Measurements from ENCODE around the gene MCUB. TPM values are rescaled to one million over a fixed set of nuclear protein-coding genes. Genes with fewer than 3 reads are reported as not detected.

Gene MCUB
- total RNA-seq, 5 donors from 2014 or later (not counting 1 experiment from before 2014, with no cell fraction given) = 88.9 to 139 (median 122) TPM

GRCh38 chr4:109616243-109616642, 56.2 kb downstream of the MCUB start:
- peaks cover 43% of the 10 kb centered on the region for H3K36me3 Mint-ChIP-seq
- Histone ChIP-seq H3K9me3 (no peaks in the 10 kb centered on the region), H3K36me3 (ENCODE audit: control insufficient read depth in 2 of 2, extremely low read depth in 1 of 2, insufficient read depth in 1 of 2, low read length in 1 of 2) (peaks cover 0 to 3% of the 10 kb centered on the region in 2 donors), H3K4me1 (ENCODE audit: control insufficient read depth in 1 of 2, extremely low read depth in 1 of 2, insufficient read depth in 2 of 2, low read length in 2 of 2) (peaks cover 0 to 8% of the 10 kb centered on the region in 2 experiments), H3K27ac (ENCODE audit: low read length) (no peak overlapping the region), H3K4me3 (ENCODE audit: control insufficient read depth in 1 of 2, extremely low read depth in 1 of 2, low read length in 1 of 2) (no peak overlapping the region), H3K27me3 (replicated peaks in 1 of 2; ENCODE audit: control insufficient read depth in 2 of 2, extremely low read depth in 1 of 2, insufficient read depth in 2 of 2, low read length in 1 of 2) (no peaks in the 10 kb centered on the region)
- CTCF ChIA-PET = no interaction called here
- no peaks in the 10 kb centered on the region for H3K27me3 Mint-ChIP-seq
- DNase-seq = no peak
- no peak overlapping the region for H3K27ac Mint-ChIP-seq
- POLR2A ChIA-PET = interaction anchor here (0.5 to 1.0 kb wide), 3 partner anchors 32 to 246 kb away, joined by 3 to 5 read pairs (median 3); no protein-coding TSS in a partner anchor
- H3K9me3 Mint-ChIP-seq = peaks cover 0 to 3% (median 0%) of the 10 kb centered on the region in 3 donors
- no peak for ATAC-seq (replicated peaks in 1 of 4)
- no CpG with 5 or more reads among the region's 1 CpG for WGBS (ENCODE audit: insufficient coverage)
- H3K4me3 Mint-ChIP-seq = no peak overlapping the region
- peaks cover 76 to 84% (median 83%) of the 10 kb centered on the region in 3 donors for H3K4me1 Mint-ChIP-seq

GRCh38 chr4:109622626-109623025, 62.6 kb downstream of the MCUB start:
- H3K27me3 Mint-ChIP-seq = no peaks in the 10 kb centered on the region
- H3K36me3 ChIP-seq (ENCODE audit: control insufficient read depth in 2 of 2, extremely low read depth in 1 of 2, insufficient read depth in 1 of 2, low read length in 1 of 2) = peaks cover 5 to 8% of the 10 kb centered on the region in 2 donors
- H3K27ac Mint-ChIP-seq = no peak overlapping the region
- DNase-seq = no peak
- no peaks in the 10 kb centered on the region for H3K9me3 ChIP-seq
- H3K4me1 Mint-ChIP-seq = peaks cover 66 to 81% (median 73%) of the 10 kb centered on the region in 3 donors
- H3K27ac ChIP-seq (ENCODE audit: low read length) = no peak overlapping the region
- WGBS (ENCODE audit: insufficient coverage) = 100% methylated on average over 5 of the region's 7 CpGs
- ATAC-seq (replicated peaks in 1 of 4) = no peak
- no peaks in the 10 kb centered on the region for H3K9me3 Mint-ChIP-seq
- no peaks in the 10 kb centered on the region for H3K27me3 ChIP-seq (replicated peaks in 1 of 2; ENCODE audit: control insufficient read depth in 2 of 2, extremely low read depth in 1 of 2, insufficient read depth in 2 of 2, low read length in 1 of 2)
- H3K4me1 ChIP-seq (ENCODE audit: control insufficient read depth in 1 of 2, extremely low read depth in 1 of 2, insufficient read depth in 2 of 2, low read length in 2 of 2) = peaks cover 0 to 5% of the 10 kb centered on the region in 2 experiments
- H3K36me3 Mint-ChIP-seq = peaks cover 33% of the 10 kb centered on the region
- ChIA-PET POLR2A (no interaction called here), CTCF (no interaction called here)
- H3K4me3 ChIP-seq (ENCODE audit: control insufficient read depth in 1 of 2, extremely low read depth in 1 of 2, low read length in 1 of 2) = no peak overlapping the region
- no peak overlapping the region for H3K4me3 Mint-ChIP-seq

- Histone ChIP-seq H3K27ac (ENCODE audit: low read length) (no peak overlapping the region), H3K4me1 (ENCODE audit: control insufficient read depth in 1 of 2, extremely low read depth in 1 of 2, insufficient read depth in 2 of 2, low read length in 2 of 2) (peaks cover 0 to 9% of the 10 kb centered on the region in 2 experiments), H3K9me3 (no peaks in the 10 kb centered on the region), H3K4me3 (ENCODE audit: control insufficient read depth in 1 of 2, extremely low read depth in 1 of 2, low read length in 1 of 2) (no peak overlapping the region), H3K27me3 (replicated peaks in 1 of 2; ENCODE audit: control insufficient read depth in 2 of 2, extremely low read depth in 1 of 2, insufficient read depth in 2 of 2, low read length in 1 of 2) (no peaks in the 10 kb centered on the region), H3K36me3 (ENCODE audit: control insufficient read depth in 2 of 2, extremely low read depth in 1 of 2, insufficient read depth in 1 of 2, low read length in 1 of 2) (peaks cover 5 to 8% of the 10 kb centered on the region in 2 donors)
- Mint-ChIP-seq H3K4me1 (peaks cover 70 to 85% (median 73%) of the 10 kb centered on the region in 3 donors), H3K27me3 (no peaks in the 10 kb centered on the region), H3K27ac (no peak overlapping the region), H3K36me3 (peaks cover 28% of the 10 kb centered on the region), H3K4me3 (no peak overlapping the region), H3K9me3 (no peaks in the 10 kb centered on the region)
- ATAC-seq (replicated peaks in 1 of 4) (no peak), DNase-seq (no peak)
- ChIA-PET CTCF (no interaction called here), POLR2A (no interaction called here)
- WGBS (ENCODE audit: insufficient coverage) = 100% methylated on average over 1 of the region's 2 CpGs
Measured at GRCh38 chr4:109624536-109624935, 64.5 kb downstream of the MCUB start.

GRCh38 chr4:109627361-109627760, 67.3 kb downstream of the MCUB start:
- Histone ChIP-seq H3K4me3 (ENCODE audit: control insufficient read depth in 1 of 2, extremely low read depth in 1 of 2, low read length in 1 of 2) (no peak overlapping the region), H3K27me3 (replicated peaks in 1 of 2; ENCODE audit: control insufficient read depth in 2 of 2, extremely low read depth in 1 of 2, insufficient read depth in 2 of 2, low read length in 1 of 2) (no peaks in the 10 kb centered on the region), H3K27ac (ENCODE audit: low read length) (no peak overlapping the region), H3K4me1 (ENCODE audit: control insufficient read depth in 1 of 2, extremely low read depth in 1 of 2, insufficient read depth in 2 of 2, low read length in 2 of 2) (peaks cover 7 to 14% of the 10 kb centered on the region in 2 experiments), H3K9me3 (no peaks in the 10 kb centered on the region), H3K36me3 (ENCODE audit: control insufficient read depth in 2 of 2, extremely low read depth in 1 of 2, insufficient read depth in 1 of 2, low read length in 1 of 2) (peaks cover 5 to 8% of the 10 kb centered on the region in 2 donors)
- ATAC-seq (replicated peaks in 1 of 4) (no peak), DNase-seq (no peak)
- CTCF ChIA-PET = no interaction called here
- H3K4me3 Mint-ChIP-seq = peak overlapping the region in 1 of 3 donors; percentile 17
- peaks cover 70 to 89% (median 78%) of the 10 kb centered on the region in 3 donors for H3K4me1 Mint-ChIP-seq
- H3K36me3 Mint-ChIP-seq = peaks cover 26% of the 10 kb centered on the region
- WGBS (ENCODE audit: insufficient coverage) = 100% methylated on average over 2 of the region's 4 CpGs
- H3K27ac Mint-ChIP-seq = peak overlapping the region in 1 of 2 donors; percentile 66
- POLR2A ChIA-PET = interaction anchor here (0.6 to 1.0 kb wide), 2 partner anchors 15 to 26 kb away, joined by 3 to 4 read pairs; no protein-coding TSS in a partner anchor
- H3K27me3 Mint-ChIP-seq = no peaks in the 10 kb centered on the region
- H3K9me3 Mint-ChIP-seq = no peaks in the 10 kb centered on the region

GRCh38 chr4:109629775-109630174, 69.7 kb downstream of the MCUB start:
- peaks cover 7 to 14% of the 10 kb centered on the region in 2 experiments for H3K4me1 ChIP-seq (ENCODE audit: control insufficient read depth in 1 of 2, extremely low read depth in 1 of 2, insufficient read depth in 2 of 2, low read length in 2 of 2)
- no peaks in the 10 kb centered on the region for H3K27me3 Mint-ChIP-seq
- no peak overlapping the region for H3K27ac Mint-ChIP-seq
- no peaks in the 10 kb centered on the region for H3K36me3 ChIP-seq (ENCODE audit: control insufficient read depth in 2 of 2, extremely low read depth in 1 of 2, insufficient read depth in 1 of 2, low read length in 1 of 2)
- DNase-seq (no peak), ATAC-seq (replicated peaks in 1 of 4) (no peak)
- no peaks in the 10 kb centered on the region for H3K27me3 ChIP-seq (replicated peaks in 1 of 2; ENCODE audit: control insufficient read depth in 2 of 2, extremely low read depth in 1 of 2, insufficient read depth in 2 of 2, low read length in 1 of 2)
- CTCF ChIA-PET = interaction anchor here in 1 of 2 donors (0.7 to 1.9 kb wide), 2 partner anchors 19 to 163 kb away, joined by 3 to 5 read pairs; no protein-coding TSS in a partner anchor
- no peak overlapping the region for H3K4me3 ChIP-seq (ENCODE audit: control insufficient read depth in 1 of 2, extremely low read depth in 1 of 2, low read length in 1 of 2)
- no peaks in the 10 kb centered on the region for H3K9me3 Mint-ChIP-seq
- H3K4me3 Mint-ChIP-seq = no peak overlapping the region
- WGBS (ENCODE audit: insufficient coverage) = 100% methylated on average over 1 of the region's 4 CpGs
- H3K36me3 Mint-ChIP-seq = peaks cover 17% of the 10 kb centered on the region
- no peaks in the 10 kb centered on the region for H3K9me3 ChIP-seq
- POLR2A ChIA-PET = interaction anchor here in 1 of 2 donors (0.5 to 0.7 kb wide), 2 partner anchors 11 to 82 kb away, joined by 3 to 4 read pairs; no protein-coding TSS in a partner anchor
- no peak overlapping the region for H3K27ac ChIP-seq (ENCODE audit: low read length)
- H3K4me1 Mint-ChIP-seq = peaks cover 60 to 76% (median 65%) of the 10 kb centered on the region in 3 donors

GRCh38 chr4:109631532-109632108, 71.6 kb downstream of the MCUB start:
- peaks cover 0 to 3% of the 10 kb centered on the region in 2 donors for H3K36me3 ChIP-seq (ENCODE audit: control insufficient read depth in 2 of 2, extremely low read depth in 1 of 2, insufficient read depth in 1 of 2, low read length in 1 of 2)
- H3K27me3 ChIP-seq (replicated peaks in 1 of 2; ENCODE audit: control insufficient read depth in 2 of 2, extremely low read depth in 1 of 2, insufficient read depth in 2 of 2, low read length in 1 of 2) = no peaks in the 10 kb centered on the region
- Mint-ChIP-seq H3K27ac (peak overlapping the region; percentile 75 to 82), H3K4me3 (peak overlapping the region in 2 of 3 donors; percentile 43 to 47), H3K36me3 (peaks cover 29% of the 10 kb centered on the region), H3K4me1 (peaks cover 67 to 76% (median 69%) of the 10 kb centered on the region in 3 donors), H3K9me3 (no peaks in the 10 kb centered on the region), H3K27me3 (no peaks in the 10 kb centered on the region)
- ChIA-PET CTCF (interaction anchor here (0.5 to 1.9 kb wide), 6 partner anchors 11 to 70 kb away, joined by 3 to 7 read pairs (median 5); no protein-coding TSS in a partner anchor), POLR2A (interaction anchor here (0.6 to 0.8 kb wide), 4 partner anchors 14 to 338 kb away, joined by 3 to 9 read pairs (median 6); no protein-coding TSS in a partner anchor)
- H3K27ac ChIP-seq (ENCODE audit: low read length) = no peak overlapping the region
- DNase-seq (peak in 6 of 35 experiments; percentile 1 to 38 (median 12)), ATAC-seq (replicated peaks in 1 of 4) (peak; percentile 53 to 80 (median 58))
- H3K4me3 ChIP-seq (ENCODE audit: control insufficient read depth in 1 of 2, extremely low read depth in 1 of 2, low read length in 1 of 2) = no peak overlapping the region
- no peaks in the 10 kb centered on the region for H3K9me3 ChIP-seq
- peaks cover 7 to 14% of the 10 kb centered on the region in 2 experiments for H3K4me1 ChIP-seq (ENCODE audit: control insufficient read depth in 1 of 2, extremely low read depth in 1 of 2, insufficient read depth in 2 of 2, low read length in 2 of 2)
- WGBS (ENCODE audit: insufficient coverage) = 71% methylated on average over 1 of the region's 5 CpGs
